GM18873 (cell line): Measurements from ENCODE around the gene PIP5K1C.

Experiments
- ATAC-seq: cut with Tn5 transposase; IDR thresholded peaks from one replicate; pipeline ENCODE4 v1.9.1; 2021; ENCODE audit warnings: mild to moderate bottlenecking, moderate library complexity, moderate number of reproducible peaks; ENCODE audit not compliant: unreplicated experiment, low FRiP score

The PIP5K1C gene

GRCh38 chr19:3614858-3615505 is 85.3 kb downstream of the PIP5K1C start:
- ATAC-seq: no peak

GRCh38 chr19:3613818-3614661 is 86.2 kb downstream of the PIP5K1C start:
- ATAC-seq: no peak

GRCh38 chr19:3612901-3613741 is 87.1 kb downstream of the PIP5K1C start:
- no peak for ATAC-seq

- no peak for ATAC-seq
Measured at GRCh38 chr19:3612330-3612729, 87.9 kb downstream of the PIP5K1C start.

- ATAC-seq: no peak
Measured at GRCh38 chr19:3611841-3612240, 88.4 kb downstream of the PIP5K1C start.

GRCh38 chr19:3610745-3611717 is 89.2 kb downstream of the PIP5K1C start:
- no peak for ATAC-seq

- ATAC-seq: no peak
Measured at GRCh38 chr19:3609779-3610719, 90.2 kb downstream of the PIP5K1C start.

GRCh38 chr19:3608750-3609322 is 91.4 kb downstream of the PIP5K1C start:
- ATAC-seq: no peak

GRCh38 chr19:3608079-3608641 is 92.1 kb downstream of the PIP5K1C start:
- no peak for ATAC-seq

- ATAC-seq: no peak
Measured at GRCh38 chr19:3607303-3608078, 92.8 kb downstream of the PIP5K1C start.

GRCh38 chr19:3606690-3607289 is 93.5 kb downstream of the PIP5K1C start, which contains the start of gene TBXA2R:
Gene TBXA2R (minus strand): TSS chr19:3606875. CDS start chr19:3600634, 6,241 bp downstream.
- no peak for ATAC-seq

- ATAC-seq: no peak
Measured at GRCh38 chr19:3606174-3606689, 94.0 kb downstream of the PIP5K1C start.

- no peak for ATAC-seq
Measured at GRCh38 chr19:3605770-3606169, 94.5 kb downstream of the PIP5K1C start.

- ATAC-seq: no peak
Measured at GRCh38 chr19:3605361-3605760, 94.9 kb downstream of the PIP5K1C start.

- ATAC-seq: no peak
Measured at GRCh38 chr19:3604987-3605343, 95.3 kb downstream of the PIP5K1C start.

- ATAC-seq: no peak
Measured at GRCh38 chr19:3604227-3604986, 95.9 kb downstream of the PIP5K1C start.
